A673 (cell line): ENCODE data around the gene HTR2A.

Source experiments
- CTCF ChIP-seq: fragments of 300-800, 200-600 bp; sonication (generic); conservative IDR thresholded peaks from 2 replicates; pipeline ENCODE4 v1.5.1; 2017; ENCODE audit warnings: low read depth, mild to moderate bottlenecking, antibody characterized with exemption, low read length, moderate library complexity, mixed read lengths
- EZH2 ChIP-seq: fragments of 200-600 bp; sonication (generic); IDR thresholded peaks from 2 replicates; pipeline ENCODE4 v1.6.1; 2017; ENCODE audit warnings: borderline replicate concordance, low read depth, mild to moderate bottlenecking, mixed read lengths, antibody characterized with exemption, low read length; ENCODE audit not compliant: poor library complexity, severe bottlenecking

DNA sequence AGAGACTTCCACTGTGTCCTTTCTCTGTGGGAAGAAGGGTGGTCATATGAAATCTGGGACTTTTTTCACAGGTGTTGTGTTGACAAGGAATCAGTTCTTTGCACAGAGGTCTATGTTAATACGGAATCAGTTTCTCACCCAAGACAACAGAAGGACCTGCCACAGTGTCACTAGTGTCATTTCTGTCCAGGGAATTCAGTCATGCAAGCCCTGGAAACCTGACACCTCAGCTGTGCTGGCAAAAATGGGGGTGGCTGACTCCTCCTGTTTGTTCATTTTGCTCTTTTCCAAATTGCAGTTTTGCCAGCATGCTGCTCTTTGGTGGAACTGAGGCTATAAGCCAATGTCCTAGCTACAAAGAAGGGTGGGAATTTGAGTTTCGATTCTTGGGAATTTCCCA is 50.1 kb downstream of the HTR2A start:
- TF ChIP-seq CTCF (no peak), EZH2 (no peak)
